ENCODE results near the gene BPIFB4.
"Not testable (repeated sequence)": the region's sequence is repeated elsewhere in the genome, so short reads cannot be mapped to it uniquely, and the experiment has no call there.

Gene BPIFB4

GRCh38 chr20:33112547-33113386 lies 33.3 kb downstream of the BPIFB4 start:
- no peak overlapping the region for H3K27ac ChIP-seq (ENCODE audit: insufficient read depth, low read depth, low read length, poor library complexity, severe bottlenecking)
- WGBS, 2 experiments, result 84 to 93% methylated on average over 6 to 7 of the region's 7 CpGs
- H3K4me1 ChIP-seq (ENCODE audit: control insufficient read depth, insufficient read depth, low read length), result no peaks in the 10 kb centered on the region
- no peaks in the 10 kb centered on the region for H3K9me3 ChIP-seq (ENCODE audit: control insufficient read depth, low read length)
- no peaks in the 10 kb centered on the region for H3K27me3 ChIP-seq (ENCODE audit: control insufficient read depth, insufficient read depth, low read length, poor library complexity, severe bottlenecking)
- H3K36me3 ChIP-seq (ENCODE audit: control insufficient read depth, insufficient read depth, low read length), result no peaks in the 10 kb centered on the region
- no peak overlapping the region for H3K4me3 ChIP-seq (ENCODE audit: insufficient read depth, low read depth, low read length)

- WGBS, 2 experiments, result 91 to 94% methylated on average over 6 of the region's 6 CpGs
- no peaks in the 10 kb centered on the region for H3K36me3 ChIP-seq (ENCODE audit: control insufficient read depth, insufficient read depth, low read length)
Measured at GRCh38 chr20:33113387-33113908, 34.0 kb downstream of the BPIFB4 start.

GRCh38 chr20:33115501-33115900 lies 36.1 kb downstream of the BPIFB4 start:
- H3K4me1 ChIP-seq (ENCODE audit: control insufficient read depth, insufficient read depth, low read length); H3K9me3 ChIP-seq (ENCODE audit: control insufficient read depth, low read length); H3K36me3 ChIP-seq (ENCODE audit: control insufficient read depth, insufficient read depth, low read length); H3K4me3 ChIP-seq (ENCODE audit: insufficient read depth, low read depth, low read length); H3K27ac ChIP-seq (ENCODE audit: insufficient read depth, low read depth, low read length, poor library complexity, severe bottlenecking); H3K27me3 ChIP-seq (ENCODE audit: control insufficient read depth, insufficient read depth, low read length, poor library complexity, severe bottlenecking): not testable (repeated sequence)
- WGBS, 2 experiments, result 95 to 98% methylated on average over 34 of the region's 34 CpGs

More at GRCh38 chr20:33113387-33113908, 34.0 kb downstream of the BPIFB4 start:
- no peaks in the 10 kb centered on the region for H3K4me1 ChIP-seq (ENCODE audit: control insufficient read depth, insufficient read depth, low read length)
- no peaks in the 10 kb centered on the region for H3K27me3 ChIP-seq (ENCODE audit: control insufficient read depth, insufficient read depth, low read length, poor library complexity, severe bottlenecking)
- no peak overlapping the region for H3K4me3 ChIP-seq (ENCODE audit: insufficient read depth, low read depth, low read length)
- no peaks in the 10 kb centered on the region for H3K9me3 ChIP-seq (ENCODE audit: control insufficient read depth, low read length)
- H3K27ac ChIP-seq (ENCODE audit: insufficient read depth, low read depth, low read length, poor library complexity, severe bottlenecking), result no peak overlapping the region

- Histone ChIP-seq H3K4me1 (ENCODE audit: control insufficient read depth, insufficient read depth, low read length) (no peaks in the 10 kb centered on the region), H3K27me3 (ENCODE audit: control insufficient read depth, insufficient read depth, low read length, poor library complexity, severe bottlenecking) (no peaks in the 10 kb centered on the region), H3K4me3 (ENCODE audit: insufficient read depth, low read depth, low read length) (no peak overlapping the region), H3K36me3 (ENCODE audit: control insufficient read depth, insufficient read depth, low read length) (no peaks in the 10 kb centered on the region), H3K9me3 (ENCODE audit: control insufficient read depth, low read length) (no peaks in the 10 kb centered on the region), H3K27ac (ENCODE audit: insufficient read depth, low read depth, low read length, poor library complexity, severe bottlenecking) (no peak overlapping the region)
- WGBS, 2 experiments, result 77 to 79% methylated on average over 3 of the region's 3 CpGs
Measured at GRCh38 chr20:33119725-33120720, 40.6 kb downstream of the BPIFB4 start.

GRCh38 chr20:33120934-33121333 lies 41.5 kb downstream of the BPIFB4 start:
- WGBS, 2 experiments, result 94 to 98% methylated on average over 3 of the region's 3 CpGs
- H3K9me3 ChIP-seq (ENCODE audit: control insufficient read depth, low read length), result no peaks in the 10 kb centered on the region
- H3K4me3 ChIP-seq (ENCODE audit: insufficient read depth, low read depth, low read length), result no peak overlapping the region
- H3K27ac ChIP-seq (ENCODE audit: insufficient read depth, low read depth, low read length, poor library complexity, severe bottlenecking), result no peak overlapping the region
- no peaks in the 10 kb centered on the region for H3K36me3 ChIP-seq (ENCODE audit: control insufficient read depth, insufficient read depth, low read length)
- H3K4me1 ChIP-seq (ENCODE audit: control insufficient read depth, insufficient read depth, low read length), result no peaks in the 10 kb centered on the region
- no peaks in the 10 kb centered on the region for H3K27me3 ChIP-seq (ENCODE audit: control insufficient read depth, insufficient read depth, low read length, poor library complexity, severe bottlenecking)

GRCh38 chr20:33122297-33122696 lies 42.9 kb downstream of the BPIFB4 start:
- WGBS, 2 experiments, result 61 to 81% methylated on average over 1 of the region's 1 CpG
- H3K36me3 ChIP-seq (ENCODE audit: control insufficient read depth, insufficient read depth, low read length); H3K27me3 ChIP-seq (ENCODE audit: control insufficient read depth, insufficient read depth, low read length, poor library complexity, severe bottlenecking); H3K4me1 ChIP-seq (ENCODE audit: control insufficient read depth, insufficient read depth, low read length); H3K4me3 ChIP-seq (ENCODE audit: insufficient read depth, low read depth, low read length); H3K9me3 ChIP-seq (ENCODE audit: control insufficient read depth, low read length); H3K27ac ChIP-seq (ENCODE audit: insufficient read depth, low read depth, low read length, poor library complexity, severe bottlenecking): not testable (repeated sequence)

GRCh38 chr20:33124261-33124660 lies 44.8 kb downstream of the BPIFB4 start:
- H3K27ac ChIP-seq (ENCODE audit: insufficient read depth, low read depth, low read length, poor library complexity, severe bottlenecking), result no peak overlapping the region
- whole genome bisulfite sequencing, 2 experiments, result 75 to 76% methylated on average over 2 of the region's 2 CpGs
- H3K27me3 ChIP-seq (ENCODE audit: control insufficient read depth, insufficient read depth, low read length, poor library complexity, severe bottlenecking), result no peaks in the 10 kb centered on the region
- H3K4me1 ChIP-seq (ENCODE audit: control insufficient read depth, insufficient read depth, low read length), result no peaks in the 10 kb centered on the region
- no peak overlapping the region for H3K4me3 ChIP-seq (ENCODE audit: insufficient read depth, low read depth, low read length)
- no peaks in the 10 kb centered on the region for H3K9me3 ChIP-seq (ENCODE audit: control insufficient read depth, low read length)
- no peaks in the 10 kb centered on the region for H3K36me3 ChIP-seq (ENCODE audit: control insufficient read depth, insufficient read depth, low read length)

GRCh38 chr20:33124994-33125393 lies 45.6 kb downstream of the BPIFB4 start:
- Histone ChIP-seq H3K27me3 (ENCODE audit: control insufficient read depth, insufficient read depth, low read length, poor library complexity, severe bottlenecking) (no peaks in the 10 kb centered on the region), H3K27ac (ENCODE audit: insufficient read depth, low read depth, low read length, poor library complexity, severe bottlenecking) (no peak overlapping the region), H3K4me1 (ENCODE audit: control insufficient read depth, insufficient read depth, low read length) (no peaks in the 10 kb centered on the region), H3K36me3 (ENCODE audit: control insufficient read depth, insufficient read depth, low read length) (no peaks in the 10 kb centered on the region), H3K4me3 (ENCODE audit: insufficient read depth, low read depth, low read length) (no peak overlapping the region), H3K9me3 (ENCODE audit: control insufficient read depth, low read length) (no peaks in the 10 kb centered on the region)
- WGBS, 2 experiments, result 89 to 91% methylated on average over 6 of the region's 6 CpGs

- WGBS, 2 experiments, result 72 to 77% methylated on average over 6 of the region's 6 CpGs
Measured at GRCh38 chr20:33125983-33126382, 46.5 kb downstream of the BPIFB4 start.

More at GRCh38 chr20:33125983-33126382, 46.5 kb downstream of the BPIFB4 start:
- Histone ChIP-seq H3K36me3 (ENCODE audit: control insufficient read depth, insufficient read depth, low read length) (no peaks in the 10 kb centered on the region), H3K4me1 (ENCODE audit: control insufficient read depth, insufficient read depth, low read length) (no peaks in the 10 kb centered on the region), H3K27me3 (ENCODE audit: control insufficient read depth, insufficient read depth, low read length, poor library complexity, severe bottlenecking) (no peaks in the 10 kb centered on the region), H3K27ac (ENCODE audit: insufficient read depth, low read depth, low read length, poor library complexity, severe bottlenecking) (no peak overlapping the region), H3K9me3 (ENCODE audit: control insufficient read depth, low read length) (no peaks in the 10 kb centered on the region), H3K4me3 (ENCODE audit: insufficient read depth, low read depth, low read length) (no peak overlapping the region)

Data from ectodermal cell (in vitro differentiated cells).